HepG2 (cell line): ENCODE data around the gene SRCAP. TPM values are rescaled to one million over a fixed set of nuclear protein-coding genes. Genes with fewer than 3 reads are reported as not detected.

Source experiments
- ARID2 ChIP-seq: sonication (generic); formaldehyde crosslinking; IDR thresholded peaks from 2 replicates; pipeline ENCODE4 v1.8.1; 2022; ENCODE audit warnings: mild to moderate bottlenecking, missing genetic modification reagents, borderline replicate concordance
- CBX1 ChIP-seq: IDR thresholded peaks from one replicate; pipeline ENCODE4 v1.6.1; 2016; ENCODE audit warnings: antibody characterized with exemption, low read depth
- HDAC1 ChIP-seq: sonication (generic); formaldehyde crosslinking; IDR thresholded peaks from 2 replicates; pipeline ENCODE4 v1.5.1; 2020; ENCODE audit warnings: mild to moderate bottlenecking, missing genetic modification reagents
- HIVEP1 ChIP-seq: sonication (generic); formaldehyde crosslinking; IDR thresholded peaks from 2 replicates; pipeline ENCODE4 v1.4.0; 2020; ENCODE audit warnings: mild to moderate bottlenecking, missing genetic modification reagents
- KAT7 ChIP-seq: IDR thresholded peaks from 2 replicates; pipeline ENCODE4 v1.6.1; 2018; ENCODE audit warnings: borderline replicate concordance, missing compliant biosample characterization
- KMT2A ChIP-seq: sonication (generic); formaldehyde crosslinking; IDR thresholded peaks from 2 replicates; pipeline ENCODE4 v1.4.0; 2020; ENCODE audit warnings: missing genetic modification reagents
- MYC ChIP-seq: sonication (generic); formaldehyde crosslinking; IDR thresholded peaks from 2 replicates; pipeline ENCODE4 v1.9.0; 2021; ENCODE audit warnings: missing genetic modification reagents, borderline replicate concordance
- NFYB ChIP-seq: sonication (generic); formaldehyde crosslinking; IDR thresholded peaks from 2 replicates; pipeline ENCODE4 v1.4.0; 2020; ENCODE audit warnings: missing genetic modification reagents
- PHF8 ChIP-seq: sonication (generic); formaldehyde crosslinking; IDR thresholded peaks from 2 replicates; pipeline ENCODE4 v1.5.0; 2020; ENCODE audit warnings: missing genetic modification reagents
- THAP11 ChIP-seq: IDR thresholded peaks from 2 replicates; pipeline ENCODE4 v1.6.1; 2016; ENCODE audit warnings: missing biosample characterization, missing genetic modification reagents
- TP53 ChIP-seq: sonication (generic); formaldehyde crosslinking; conservative IDR thresholded peaks from 2 replicates; pipeline ENCODE4 v1.4.0; 2020; ENCODE audit warnings: missing genetic modification reagents
- ZNF772 ChIP-seq: sonication (generic); formaldehyde crosslinking; IDR thresholded peaks from 2 replicates; pipeline ENCODE4 v1.5.0; 2020; ENCODE audit warnings: mild to moderate bottlenecking, missing genetic modification reagents
- ZSCAN31 ChIP-seq: sonication (generic); formaldehyde crosslinking; IDR thresholded peaks from 2 replicates; pipeline ENCODE4 v1.5.0; 2020; ENCODE audit warnings: low read depth, mild to moderate bottlenecking, missing genetic modification reagents
- polyA plus RNA-seq, 8 experiments: library from polyadenylated mRNA; depleted of rRNA in 3 of 8; stranded (reverse) in 7 of 8; unstranded in 1 of 8; fragments of >200 nt; fragmentation: Illumina TruSeq in 4 of 8; extraction: Trizol in 4 of 8; gene quantifications; 2 replicates each; pipeline versions ENCODE4 v1.2.1 to v1.2.3, GENCODE V29; 2011 to 2016; ENCODE audit warnings: low read depth in 4 of 8, missing spikeins in 1 of 8, mixed read lengths in 1 of 8; ENCODE audit not compliant: insufficient read depth in 1 of 8
- total RNA-seq, 5 experiments: library from RNA; depleted of rRNA; stranded (reverse); fragments of >200 nt; fragmentation: Illumina TruSeq; extraction: Trizol; gene quantifications; 2 replicates each; pipeline ENCODE4 v1.2.3, GENCODE V29; 2016; ENCODE audit warnings: low read depth in 1 of 5
- TF ChIP-seq, protein P1 (sequence below): sonication (generic); formaldehyde crosslinking; IDR thresholded peaks from 2 replicates; pipeline ENCODE4 v1.4.0; 2020; ENCODE audit warnings: missing genetic modification reagents, borderline replicate concordance
- TF ChIP-seq, protein P2 (sequence below): sonication (generic); formaldehyde crosslinking; IDR thresholded peaks from 2 replicates; pipeline ENCODE4 v1.5.0; 2020; ENCODE audit warnings: missing genetic modification reagents
- TF ChIP-seq, protein P3 (sequence below): sonication (generic); formaldehyde crosslinking; IDR thresholded peaks from 2 replicates; pipeline ENCODE4 v1.4.0; 2020; ENCODE audit warnings: missing genetic modification reagents
- TF ChIP-seq, protein P4 (sequence below): sonication (generic); formaldehyde crosslinking; IDR thresholded peaks from 2 replicates; pipeline ENCODE4 v1.4.0; 2020; ENCODE audit warnings: missing genetic modification reagents, borderline replicate concordance

The SRCAP gene
- total and polyA plus RNA-seq, 2 of the 13 experiments (the other 11 are each of a cell fraction or from before 2014, with no cell fraction given), result 4.9 to 9.0 TPM

DNA sequence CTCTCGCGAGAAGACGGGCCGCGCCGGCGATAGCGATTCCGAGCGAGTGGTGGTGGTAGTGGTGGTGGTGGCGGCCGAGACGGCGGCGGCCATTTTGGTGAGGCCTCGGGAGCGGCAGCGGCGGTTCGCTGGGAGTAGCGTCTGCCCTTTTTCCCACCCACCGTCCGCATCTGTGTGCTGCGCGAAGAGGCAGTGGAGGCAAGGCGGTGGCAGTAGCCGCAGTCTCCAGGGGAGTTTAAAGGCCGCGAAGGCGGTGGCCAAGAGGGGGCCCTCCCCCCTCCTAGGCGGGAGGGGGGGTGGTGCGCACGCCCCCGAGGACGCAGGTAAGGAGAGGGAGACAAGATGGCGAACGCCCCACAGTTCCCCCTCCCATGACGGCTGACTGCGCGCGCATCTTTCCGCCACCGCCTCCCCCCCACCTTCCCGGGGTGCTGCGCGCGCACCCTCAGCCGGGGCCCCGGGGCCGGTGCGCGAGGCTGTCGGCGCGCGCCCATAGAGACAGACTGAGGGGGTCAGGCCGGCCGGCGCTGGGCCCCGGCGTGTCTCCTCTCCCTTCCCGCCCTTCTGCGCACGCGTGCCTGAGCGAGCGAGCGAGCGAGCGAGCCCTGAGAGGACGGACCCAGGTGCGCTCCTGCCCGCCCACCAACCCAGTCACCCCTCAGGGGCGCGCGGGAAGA, 694 bp upstream of the SRCAP start (continued):
- TF ChIP-seq, protein P1, sequence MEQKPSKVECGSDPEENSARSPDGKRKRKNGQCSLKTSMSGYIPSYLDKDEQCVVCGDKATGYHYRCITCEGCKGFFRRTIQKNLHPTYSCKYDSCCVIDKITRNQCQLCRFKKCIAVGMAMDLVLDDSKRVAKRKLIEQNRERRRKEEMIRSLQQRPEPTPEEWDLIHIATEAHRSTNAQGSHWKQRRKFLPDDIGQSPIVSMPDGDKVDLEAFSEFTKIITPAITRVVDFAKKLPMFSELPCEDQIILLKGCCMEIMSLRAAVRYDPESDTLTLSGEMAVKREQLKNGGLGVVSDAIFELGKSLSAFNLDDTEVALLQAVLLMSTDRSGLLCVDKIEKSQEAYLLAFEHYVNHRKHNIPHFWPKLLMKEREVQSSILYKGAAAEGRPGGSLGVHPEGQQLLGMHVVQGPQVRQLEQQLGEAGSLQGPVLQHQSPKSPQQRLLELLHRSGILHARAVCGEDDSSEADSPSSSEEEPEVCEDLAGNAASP (CRISPR knock-in tag), result peak; percentile 87; the same call in 1 of the 2 replicates
- TF ChIP-seq HIVEP1 (peak; percentile 87; the same call in 1 of the 2 replicates), PHF8 (CRISPR knock-in tag) (peak; percentile 95), HDAC1 (CRISPR knock-in tag) (peak; percentile 48; the same call in 1 of the 2 replicates), KAT7 (CRISPR knock-in tag) (peak; percentile 79; the same call in 1 of the 2 replicates), ZSCAN31 (CRISPR knock-in tag) (peak; percentile 72), CBX1 (peak; percentile 74), ARID2 (CRISPR knock-in tag) (no peak), MYC (CRISPR knock-in tag) (peak; percentile 94), TP53 (CRISPR knock-in tag) (no peak), THAP11 (CRISPR knock-in tag) (peak; percentile 99), ZNF772 (CRISPR knock-in tag) (peak; percentile 92), NFYB (CRISPR knock-in tag) (peak; percentile 35), KMT2A (CRISPR knock-in tag) (no peak; the same call in none of the 2 replicates)
- TF ChIP-seq, protein P2, sequence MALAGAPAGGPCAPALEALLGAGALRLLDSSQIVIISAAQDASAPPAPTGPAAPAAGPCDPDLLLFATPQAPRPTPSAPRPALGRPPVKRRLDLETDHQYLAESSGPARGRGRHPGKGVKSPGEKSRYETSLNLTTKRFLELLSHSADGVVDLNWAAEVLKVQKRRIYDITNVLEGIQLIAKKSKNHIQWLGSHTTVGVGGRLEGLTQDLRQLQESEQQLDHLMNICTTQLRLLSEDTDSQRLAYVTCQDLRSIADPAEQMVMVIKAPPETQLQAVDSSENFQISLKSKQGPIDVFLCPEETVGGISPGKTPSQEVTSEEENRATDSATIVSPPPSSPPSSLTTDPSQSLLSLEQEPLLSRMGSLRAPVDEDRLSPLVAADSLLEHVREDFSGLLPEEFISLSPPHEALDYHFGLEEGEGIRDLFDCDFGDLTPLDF (CRISPR knock-in tag), result peak; percentile 83
- TF ChIP-seq, protein P3, sequence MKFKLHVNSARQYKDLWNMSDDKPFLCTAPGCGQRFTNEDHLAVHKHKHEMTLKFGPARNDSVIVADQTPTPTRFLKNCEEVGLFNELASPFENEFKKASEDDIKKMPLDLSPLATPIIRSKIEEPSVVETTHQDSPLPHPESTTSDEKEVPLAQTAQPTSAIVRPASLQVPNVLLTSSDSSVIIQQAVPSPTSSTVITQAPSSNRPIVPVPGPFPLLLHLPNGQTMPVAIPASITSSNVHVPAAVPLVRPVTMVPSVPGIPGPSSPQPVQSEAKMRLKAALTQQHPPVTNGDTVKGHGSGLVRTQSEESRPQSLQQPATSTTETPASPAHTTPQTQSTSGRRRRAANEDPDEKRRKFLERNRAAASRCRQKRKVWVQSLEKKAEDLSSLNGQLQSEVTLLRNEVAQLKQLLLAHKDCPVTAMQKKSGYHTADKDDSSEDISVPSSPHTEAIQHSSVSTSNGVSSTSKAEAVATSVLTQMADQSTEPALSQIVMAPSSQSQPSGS, result peak; percentile 85; the same call in 1 of the 2 replicates
- TF ChIP-seq, protein P4, sequence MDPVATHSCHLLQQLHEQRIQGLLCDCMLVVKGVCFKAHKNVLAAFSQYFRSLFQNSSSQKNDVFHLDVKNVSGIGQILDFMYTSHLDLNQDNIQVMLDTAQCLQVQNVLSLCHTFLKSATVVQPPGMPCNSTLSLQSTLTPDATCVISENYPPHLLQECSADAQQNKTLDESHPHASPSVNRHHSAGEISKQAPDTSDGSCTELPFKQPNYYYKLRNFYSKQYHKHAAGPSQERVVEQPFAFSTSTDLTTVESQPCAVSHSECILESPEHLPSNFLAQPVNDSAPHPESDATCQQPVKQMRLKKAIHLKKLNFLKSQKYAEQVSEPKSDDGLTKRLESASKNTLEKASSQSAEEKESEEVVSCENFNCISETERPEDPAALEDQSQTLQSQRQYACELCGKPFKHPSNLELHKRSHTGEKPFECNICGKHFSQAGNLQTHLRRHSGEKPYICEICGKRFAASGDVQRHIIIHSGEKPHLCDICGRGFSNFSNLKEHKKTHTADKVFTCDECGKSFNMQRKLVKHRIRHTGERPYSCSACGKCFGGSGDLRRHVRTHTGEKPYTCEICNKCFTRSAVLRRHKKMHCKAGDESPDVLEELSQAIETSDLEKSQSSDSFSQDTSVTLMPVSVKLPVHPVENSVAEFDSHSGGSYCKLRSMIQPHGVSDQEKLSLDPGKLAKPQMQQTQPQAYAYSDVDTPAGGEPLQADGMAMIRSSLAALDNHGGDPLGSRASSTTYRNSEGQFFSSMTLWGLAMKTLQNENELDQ (CRISPR knock-in tag), result peak; percentile 68; the same call in 1 of the 2 replicates
